Measurements from ENCODE around the gene FAM163B. TPM values are rescaled to one million over a fixed set of nuclear protein-coding genes. Genes with fewer than 3 reads are reported as not detected.

The FAM163B gene
- total RNA-seq, 1 donor from 2014 or later: not detected

- H3K9me3 ChIP-seq: no peaks in the 10 kb centered on the region
- H3K4me3 ChIP-seq: no peak overlapping the region
- H3K4me1 ChIP-seq: peaks cover 9 to 11% of the 10 kb centered on the region in 2 donors
- H3K27ac ChIP-seq: no peak overlapping the region
- DNase-seq (ENCODE audit: low spot score in 2 of 2): no peak
- H3K36me3 ChIP-seq: no peaks in the 10 kb centered on the region
- H3K27me3 ChIP-seq: no peaks in the 10 kb centered on the region
- intact Hi-C loops (cut with DNase I): no loop called here
- TF ChIP-seq CTCF (IDR thresholded peaks at IDR 0.05): no peak
These were observed 73.1 kb downstream of the FAM163B start for GRCh38 chr9:133536080-133536479.

GRCh38 chr9:133535306-133535877 is 73.8 kb downstream of the FAM163B start:
- H3K9me3 ChIP-seq: no peaks in the 10 kb centered on the region
- DNase-seq (ENCODE audit: low spot score in 2 of 2): no peak
- no peak for TF ChIP-seq CTCF (IDR thresholded peaks at IDR 0.05)
- H3K4me3 ChIP-seq: peak overlapping the region; percentile 41 to 61
- no peak overlapping the region for H3K27ac ChIP-seq
- H3K27me3 ChIP-seq: no peaks in the 10 kb centered on the region
- peaks cover 9 to 11% of the 10 kb centered on the region in 2 donors for H3K4me1 ChIP-seq
- intact Hi-C loops (cut with DNase I): no loop called here
- H3K36me3 ChIP-seq: no peaks in the 10 kb centered on the region

- peak in 1 of 2 donors; percentile 68 for DNase-seq (ENCODE audit: low spot score in 2 of 2)
- H3K27me3 ChIP-seq: no peaks in the 10 kb centered on the region
- intact Hi-C loops (cut with DNase I): loop anchor here (5.0 kb wide), 1 partner anchor 458 kb away; the partner anchor contains the start of gene VAV2
- H3K4me3 ChIP-seq: peak within 1 kb of the TSS; percentile 41 to 61
- TF ChIP-seq CTCF (IDR thresholded peaks at IDR 0.05): no peak
- no peaks in the 10 kb centered on the region for H3K36me3 ChIP-seq
- peak within 1 kb of the TSS in 1 of 2 donors; percentile 39 for H3K27ac ChIP-seq
- H3K4me1 ChIP-seq: peaks cover 9 to 11% of the 10 kb centered on the region in 2 donors
- no peaks in the 10 kb centered on the region for H3K9me3 ChIP-seq
These were observed 74.6 kb downstream of the FAM163B start, which contains the start of gene ADAMTSL2 for GRCh38 chr9:133534346-133535291. Gene ADAMTSL2 (plus strand): TSS chr9:133534704. CDS start chr9:133536713, 2,009 bp downstream.

- Histone ChIP-seq H3K36me3 (no peaks in the 10 kb centered on the region), H3K27ac (peak overlapping the region in 1 of 2 donors; percentile 39), H3K9me3 (no peaks in the 10 kb centered on the region), H3K27me3 (no peaks in the 10 kb centered on the region), H3K4me1 (peaks cover 9 to 11% of the 10 kb centered on the region in 2 donors), H3K4me3 (peak overlapping the region; percentile 41 to 61)
- TF ChIP-seq CTCF (IDR thresholded peaks at IDR 0.05): no peak
- no peak for DNase-seq (ENCODE audit: low spot score in 2 of 2)
- intact Hi-C loops (cut with DNase I): loop anchor here (2.0 to 5.0 kb wide), 2 partner anchors 193 to 458 kb away; partner anchors contain the start of gene VAV2
These were observed 75.3 kb downstream of the FAM163B start for GRCh38 chr9:133533857-133534256.

GRCh38 chr9:133532937-133533668 is 76.1 kb downstream of the FAM163B start:
- DNase-seq (ENCODE audit: low spot score in 2 of 2): peak in 1 of 2 donors; percentile 78
- Histone ChIP-seq H3K4me3 (no peak overlapping the region), H3K36me3 (no peaks in the 10 kb centered on the region), H3K27ac (no peak overlapping the region), H3K4me1 (peaks cover 9 to 13% of the 10 kb centered on the region in 2 donors), H3K9me3 (no peaks in the 10 kb centered on the region), H3K27me3 (no peaks in the 10 kb centered on the region)
- intact Hi-C loops (cut with DNase I): loop anchor here (2.0 to 5.0 kb wide), 2 partner anchors 194 to 459 kb away; partner anchors contain the start of gene VAV2
- peak; percentile 45 to 64 (median 53) for TF ChIP-seq CTCF (IDR thresholded peaks at IDR 0.05)
